ENCODE results near the gene FMN2. TPM values are rescaled to one million over a fixed set of nuclear protein-coding genes. Genes with fewer than 3 reads are reported as not detected.

The FMN2 gene
- total RNA-seq, 1 experiment from 2014 or later = 0.59 TPM

GRCh38 chr1:240114222-240114621 is 22.5 kb downstream of the FMN2 start:
- Histone ChIP-seq H3K4me2 (ENCODE audit: insufficient read depth, insufficient read length, low read length) (no peak overlapping the region), H3K27me3 (ENCODE audit: insufficient read depth, low read length) (no peaks in the 10 kb centered on the region), H3K4me1 (ENCODE audit: insufficient read depth, low read length) (peaks cover 8% of the 10 kb centered on the region; the same call in 1 of the 2 replicates), H3K9ac (ENCODE audit: extremely low read depth, insufficient read length, low read length) (no peak overlapping the region), H3K23ac (ENCODE audit: insufficient read length, low read depth, low read length) (no peak overlapping the region), H3K14ac (ENCODE audit: insufficient read depth, low read length) (no peak overlapping the region), H2AK5ac (ENCODE audit: insufficient read length, low read length) (no peak overlapping the region), H3K56ac (ENCODE audit: insufficient read length, low read depth, low read length) (no peak overlapping the region), H2AFZ (ENCODE audit: low read length) (no peak overlapping the region), H3T11ph (ENCODE audit: low read length) (no peak overlapping the region), H3K27ac (ENCODE audit: insufficient read length, low read depth, low read length) (no peak overlapping the region), H4K20me1 (ENCODE audit: control insufficient read depth, insufficient read depth, insufficient read length) (no peaks in the 10 kb centered on the region), H2BK15ac (ENCODE audit: low read depth, low read length) (no peak overlapping the region), H4K91ac (ENCODE audit: insufficient read length, low read depth, low read length) (no peak overlapping the region), H3K79me1 (ENCODE audit: insufficient read depth, low read depth, low read length, poor library complexity, severe bottlenecking) (no peaks in the 10 kb centered on the region), H3K23me2 (ENCODE audit: insufficient read length, low read depth, low read length, poor library complexity, severe bottlenecking) (no peaks in the 10 kb centered on the region), H3K79me2 (ENCODE audit: insufficient read depth, low read length) (no peaks in the 10 kb centered on the region), H4K8ac (replicated peaks; ENCODE audit: insufficient read length, low read depth, low read length) (no peak overlapping the region), H2BK12ac (ENCODE audit: insufficient read length, low read depth, low read length) (no peak overlapping the region), H3K18ac (ENCODE audit: insufficient read length, low read depth, low read length) (no peak overlapping the region), H2BK120ac (ENCODE audit: low read depth, low read length, poor library complexity, severe bottlenecking) (no peak overlapping the region), H3K4ac (ENCODE audit: low read depth, low read length) (no peak overlapping the region), H2BK20ac (ENCODE audit: low read depth, low read length, poor library complexity, severe bottlenecking) (no peak overlapping the region), H4K5ac (ENCODE audit: insufficient read length, low read depth, low read length) (no peak overlapping the region), H2BK5ac (ENCODE audit: insufficient read length, low read length) (no peak overlapping the region), H3K9me3 (ENCODE audit: control insufficient read depth, low read depth, low read length) (no peaks in the 10 kb centered on the region)
- no peak for DNase-seq
- Mint-ChIP-seq H3K4me1 (peaks cover 6 to 7% of the 10 kb centered on the region in 2 experiments), H3K36me3 (ENCODE audit: insufficient read depth in 1 of 3, low read depth in 3 of 3) (no peaks in the 10 kb centered on the region), H3K27ac (no peak overlapping the region), H3K4me3 (no peak overlapping the region), H3K27me3 (ENCODE audit: low read depth) (no peaks in the 10 kb centered on the region), H3K9me3 (no peaks in the 10 kb centered on the region; a peak in 1 of 5 replicates)
- WGBS (ENCODE audit: extremely low coverage, insufficient read length, low lambda C conversion rate) = no CpG with 5 or more reads among the region's 1 CpG
- no peak for TF ChIP-seq CTCF (conservative IDR thresholded peaks at IDR 0.05)
